NCI-H748 (cell line): ENCODE results near the gene GDPD3.
"Not testable (repeated sequence)": the region's sequence is repeated elsewhere in the genome, so short reads cannot be mapped to it uniquely, and the experiment has no call there.

Experiments
- DNase-seq: peaks from one replicate; lab custom pipeline; 2025; ENCODE audit not compliant: unreplicated experiment; lab: John Stamatoyannopoulos, UW

GDPD3 gene

DNA sequence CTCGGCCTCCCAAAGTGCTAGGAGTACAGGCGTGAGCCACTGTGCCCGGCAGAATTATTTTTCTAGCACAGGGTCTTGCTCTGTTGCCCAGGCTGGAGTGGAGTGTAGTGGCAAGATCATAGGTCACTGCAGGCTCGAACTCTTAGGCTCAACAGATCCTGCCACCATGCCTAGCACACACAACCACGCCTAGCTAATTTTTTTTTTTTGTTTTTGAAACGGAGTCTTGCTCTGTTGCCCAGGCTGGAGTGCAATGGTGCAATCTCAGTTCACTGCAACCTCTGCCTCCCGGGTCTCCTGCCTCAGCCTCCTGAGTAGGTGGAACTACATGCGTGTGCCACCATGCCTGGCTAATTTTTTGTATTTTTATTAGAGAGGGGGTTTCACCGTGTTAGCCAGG, 12.4 kb upstream of the GDPD3 start:
- not testable (repeated sequence) for DNase-seq

DNA sequence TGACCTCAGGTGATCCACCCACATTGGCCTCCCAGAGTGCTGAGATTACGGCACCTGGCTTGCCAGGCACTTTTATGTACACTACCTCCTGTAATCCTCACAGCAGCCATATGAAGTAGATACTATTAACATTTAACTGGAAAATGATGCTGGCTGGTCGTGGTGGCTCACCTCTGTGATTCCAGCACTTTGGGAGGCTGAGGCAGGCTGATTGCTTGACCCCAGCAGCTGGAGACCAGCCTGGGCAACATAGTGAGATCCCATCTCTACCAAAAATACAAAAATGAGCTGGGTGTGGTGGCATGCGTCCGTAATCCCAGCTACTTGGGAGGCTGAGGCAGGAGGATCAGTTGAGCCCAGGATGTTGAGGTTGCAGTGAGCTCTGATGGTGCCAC, 11.6 kb upstream of the GDPD3 start:
- no peak for DNase-seq

DNA sequence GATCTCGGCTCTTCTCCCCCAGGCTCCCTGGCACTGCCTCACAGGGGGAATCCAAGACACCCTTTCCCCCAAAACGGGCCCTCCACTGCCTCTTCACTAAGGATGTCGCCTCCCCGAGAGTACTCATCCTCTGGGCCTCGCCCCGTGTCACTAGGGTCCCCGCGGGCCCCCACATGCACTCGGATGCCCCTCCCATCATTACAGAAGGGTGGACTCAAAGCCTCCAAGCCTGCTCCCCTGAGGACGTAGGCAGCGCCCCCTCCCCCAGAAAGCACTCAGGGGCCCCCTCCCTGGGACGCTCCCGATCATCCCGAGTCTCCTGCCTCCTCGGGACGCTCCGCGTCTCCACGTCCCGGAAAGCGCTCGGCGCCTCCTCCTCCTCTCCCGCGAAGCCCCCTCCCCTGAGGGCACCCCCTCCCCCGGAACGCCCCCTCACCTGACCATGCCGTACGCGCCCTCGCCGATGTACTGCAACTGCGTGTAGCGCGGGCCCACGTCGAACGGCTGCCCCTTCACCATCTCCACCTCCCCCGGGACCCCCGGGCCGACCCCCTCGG, 9.3 kb upstream of the GDPD3 start:
- peak; percentile 55 for DNase-seq

DNA sequence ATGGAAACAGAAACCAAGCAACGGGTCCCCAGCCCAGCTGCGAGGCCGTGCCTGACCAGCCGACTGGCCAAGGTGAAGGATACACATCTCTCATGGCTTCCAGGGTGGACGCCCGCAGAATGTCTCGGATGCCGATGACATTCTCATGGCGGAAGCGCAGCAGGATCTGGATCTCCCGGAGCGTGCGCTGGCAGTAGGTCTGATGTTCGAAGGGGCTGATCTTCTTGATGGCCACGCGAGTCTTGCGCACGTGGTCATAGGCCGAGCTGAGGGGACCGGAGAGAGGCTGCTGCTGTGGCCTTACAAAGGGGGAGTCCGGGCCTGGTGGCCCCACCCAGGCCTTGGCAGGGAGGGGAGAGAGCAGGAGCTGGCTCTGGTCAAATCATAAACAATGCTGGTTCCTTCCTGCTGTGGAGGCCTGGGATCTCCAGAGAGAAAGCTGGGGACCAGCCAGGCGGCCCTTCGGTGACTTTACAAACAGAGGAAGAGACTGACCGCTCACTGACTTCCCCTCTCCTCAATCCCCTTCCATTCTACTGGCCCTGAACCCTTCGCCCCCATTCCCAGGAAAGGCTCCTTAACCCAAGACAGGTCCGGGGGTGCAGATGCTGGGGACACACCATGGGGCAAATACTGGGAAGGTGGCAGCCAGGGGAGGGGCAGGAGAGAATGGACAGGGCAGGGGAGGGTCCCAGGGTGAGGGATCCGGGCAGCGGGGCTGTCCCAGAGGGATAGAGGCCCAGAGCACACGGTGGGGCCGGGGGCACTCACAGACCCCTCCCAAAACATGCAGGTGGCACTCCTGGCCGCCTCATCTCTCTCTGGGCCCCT, 8.6 kb upstream of the GDPD3 start:
- no peak for DNase-seq

DNA sequence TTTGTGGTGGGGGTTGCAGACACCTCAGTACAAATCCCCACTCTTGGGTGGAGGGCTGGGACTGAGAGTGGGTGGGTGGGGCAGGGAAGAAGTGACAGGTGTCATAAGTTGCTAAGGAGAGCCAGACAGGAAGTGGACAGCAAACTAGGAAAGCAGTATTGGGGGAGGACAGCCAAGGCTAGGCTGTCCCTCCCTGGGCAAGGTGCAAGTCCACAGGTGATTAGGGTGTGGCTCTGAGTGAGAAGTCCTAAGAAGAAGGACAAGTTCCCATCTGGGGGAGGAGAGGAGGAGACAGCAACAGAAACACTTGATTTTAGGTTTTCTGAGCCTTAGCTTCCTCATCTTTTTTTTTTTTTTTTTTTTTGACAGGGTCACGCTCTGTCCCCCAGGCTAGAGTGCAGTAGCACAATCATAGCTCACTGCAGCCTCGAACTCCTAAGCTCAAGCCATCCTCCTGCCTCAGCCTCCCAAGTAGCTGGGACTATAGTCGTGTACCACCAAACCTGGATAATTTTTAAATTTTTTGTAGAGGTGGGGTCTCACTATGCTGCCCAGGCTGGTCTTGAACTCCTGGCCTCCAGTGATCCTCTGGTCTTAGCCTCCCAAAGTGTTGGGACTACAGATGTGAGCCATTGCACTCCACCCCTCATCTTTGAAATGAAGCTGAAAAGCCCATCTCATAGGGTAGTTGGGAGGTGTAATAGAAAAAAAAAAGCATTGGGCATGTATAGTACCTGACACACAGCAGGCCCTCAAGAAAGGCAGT, 7.2 kb upstream of the GDPD3 start:
- no peak for DNase-seq

DNA sequence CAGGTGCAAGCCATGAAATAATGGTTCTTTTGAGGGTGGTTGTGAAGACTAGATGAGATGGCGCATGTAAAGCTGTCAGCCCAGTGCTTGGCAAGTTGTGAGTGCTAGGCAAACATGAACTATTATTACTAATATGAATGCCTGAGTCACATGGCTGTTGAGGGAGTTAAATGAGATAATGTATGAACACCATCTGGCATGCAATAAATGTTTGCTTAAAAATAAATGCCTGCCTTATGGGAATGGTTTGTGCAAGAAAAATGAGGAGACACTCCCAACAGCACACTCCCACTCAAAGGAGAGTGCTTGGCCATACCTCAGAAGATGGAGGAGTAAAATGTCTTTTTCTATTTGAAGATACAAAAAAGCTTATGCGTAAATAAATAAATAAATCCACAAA, 6.1 kb upstream of the GDPD3 start:
- DNase-seq = no peak

DNA sequence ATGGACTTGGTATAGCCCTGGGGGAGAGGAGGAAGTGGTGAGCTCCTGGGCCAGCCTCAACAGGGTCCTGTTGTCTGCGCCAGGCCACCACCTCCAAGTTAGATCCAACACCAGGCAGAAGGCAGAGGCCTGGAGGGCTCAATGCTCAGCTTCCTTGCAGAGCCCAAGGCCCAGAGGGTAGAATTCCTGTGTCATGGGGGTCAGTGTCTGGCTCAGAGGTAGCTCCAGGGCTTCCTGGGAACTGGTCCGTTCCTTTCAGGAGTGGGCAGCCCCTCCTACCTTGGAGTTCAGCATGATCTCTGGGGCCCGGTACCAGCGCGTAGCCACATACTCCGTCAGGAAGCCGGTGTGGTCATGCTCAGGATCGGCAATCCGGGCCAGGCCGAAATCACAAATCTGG, 4.4 kb upstream of the GDPD3 start:
- no peak for DNase-seq

DNA sequence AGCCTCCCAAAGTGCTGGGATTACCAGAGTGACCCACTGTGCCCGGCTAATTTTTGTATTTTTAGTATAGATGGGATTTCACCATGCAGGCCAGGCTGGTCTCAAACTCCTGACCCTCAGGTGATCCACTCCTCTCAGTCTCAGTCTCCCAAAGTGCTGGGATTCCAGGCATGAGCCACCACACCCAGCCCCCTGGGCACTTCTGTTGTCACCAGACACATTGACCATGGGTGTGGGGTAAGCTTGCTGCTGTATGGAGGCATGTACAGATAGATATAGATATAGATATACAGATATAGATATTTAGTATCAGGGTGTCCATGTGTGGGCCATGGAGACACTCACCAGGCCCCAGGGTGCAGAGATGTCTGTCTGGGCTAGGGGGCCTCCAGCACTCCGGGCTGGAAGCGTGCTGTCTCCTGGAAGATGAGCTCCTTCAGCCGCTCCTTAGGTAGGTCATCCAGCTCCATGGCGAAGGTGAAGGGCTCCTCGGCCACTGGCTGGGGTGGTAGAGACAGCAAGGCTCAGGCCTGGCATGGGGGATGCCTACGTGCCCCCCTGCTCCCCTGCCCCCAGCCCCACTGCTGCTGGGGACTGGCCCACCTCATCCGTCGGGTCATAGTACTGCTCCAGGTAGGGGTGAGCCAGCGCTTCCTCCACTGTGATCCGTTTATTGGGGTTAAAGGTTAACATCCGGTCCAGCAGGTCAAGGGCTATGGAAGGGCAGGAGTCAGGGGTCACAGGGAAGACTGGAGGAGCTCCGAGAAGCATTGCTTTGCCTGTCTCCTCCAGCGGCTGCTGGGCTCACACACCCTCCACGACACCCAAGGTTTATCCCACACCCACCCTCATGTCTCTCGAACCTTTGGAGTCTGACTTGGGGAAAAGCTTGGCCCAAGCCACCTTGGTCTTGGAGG, 3.2 kb upstream of the GDPD3 start:
- no peak for DNase-seq

DNA sequence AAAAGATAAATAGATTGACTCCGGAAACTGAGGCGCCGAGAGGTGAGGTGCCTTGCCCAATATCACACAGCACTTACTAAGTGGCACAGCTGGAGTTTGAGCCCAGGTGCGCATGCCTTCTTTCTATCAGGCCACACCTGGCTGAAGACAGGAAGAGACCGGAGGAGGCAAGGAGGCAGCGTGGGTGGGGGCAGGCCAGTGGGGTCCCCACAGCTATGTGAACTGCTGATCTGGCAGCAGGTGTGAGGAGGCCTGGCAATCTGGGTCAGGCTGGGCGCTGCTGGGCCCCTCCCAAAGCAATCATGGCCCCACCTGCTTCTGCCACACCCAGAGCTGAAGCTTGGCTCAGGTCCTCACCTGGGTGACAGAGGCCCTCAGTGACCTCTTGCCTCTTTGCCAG, 1.9 kb upstream of the GDPD3 start:
- DNase-seq = peak; percentile 30

DNA sequence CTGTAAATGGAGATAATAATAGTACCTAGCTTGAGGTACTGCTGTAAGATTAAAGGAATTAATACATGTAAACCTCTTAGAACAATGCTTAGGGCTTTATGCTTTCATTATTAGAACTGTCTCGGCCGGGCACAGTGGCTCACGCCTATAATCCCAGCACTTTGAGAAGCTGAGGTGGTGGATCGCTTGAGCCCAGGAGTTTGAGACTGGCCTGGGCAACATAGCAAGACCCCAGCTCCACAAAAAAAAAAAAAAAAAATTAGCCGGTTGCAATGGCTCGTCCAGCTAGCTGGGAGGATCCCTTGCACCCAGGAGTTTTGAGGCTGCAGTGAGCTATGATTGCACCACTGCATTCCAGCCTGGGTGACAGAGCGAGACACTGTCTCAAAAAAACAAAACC, 1.5 kb upstream of the GDPD3 start:
- DNase-seq = not testable (repeated sequence)

DNA sequence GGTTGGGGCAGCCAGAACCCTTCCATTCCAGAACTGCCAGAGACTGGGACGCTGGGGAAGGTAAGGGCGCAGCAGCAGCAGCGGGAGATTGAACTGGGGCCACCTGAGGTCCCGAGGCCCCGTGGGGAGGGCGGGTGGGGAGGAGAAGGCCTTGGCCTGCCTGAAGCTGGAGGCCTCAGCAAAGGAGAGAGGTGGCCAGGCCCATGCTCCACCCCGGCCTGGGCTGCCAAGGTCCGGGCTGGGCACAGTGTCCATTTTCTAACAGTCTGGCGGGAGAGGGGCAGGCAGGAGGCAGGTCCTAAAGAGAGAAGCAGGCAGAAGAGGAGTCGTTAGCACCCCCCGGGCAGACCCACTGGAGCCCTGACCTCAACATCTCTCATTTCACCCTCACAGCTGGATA, 1.1 kb upstream of the GDPD3 start:
- DNase-seq = no peak

DNA sequence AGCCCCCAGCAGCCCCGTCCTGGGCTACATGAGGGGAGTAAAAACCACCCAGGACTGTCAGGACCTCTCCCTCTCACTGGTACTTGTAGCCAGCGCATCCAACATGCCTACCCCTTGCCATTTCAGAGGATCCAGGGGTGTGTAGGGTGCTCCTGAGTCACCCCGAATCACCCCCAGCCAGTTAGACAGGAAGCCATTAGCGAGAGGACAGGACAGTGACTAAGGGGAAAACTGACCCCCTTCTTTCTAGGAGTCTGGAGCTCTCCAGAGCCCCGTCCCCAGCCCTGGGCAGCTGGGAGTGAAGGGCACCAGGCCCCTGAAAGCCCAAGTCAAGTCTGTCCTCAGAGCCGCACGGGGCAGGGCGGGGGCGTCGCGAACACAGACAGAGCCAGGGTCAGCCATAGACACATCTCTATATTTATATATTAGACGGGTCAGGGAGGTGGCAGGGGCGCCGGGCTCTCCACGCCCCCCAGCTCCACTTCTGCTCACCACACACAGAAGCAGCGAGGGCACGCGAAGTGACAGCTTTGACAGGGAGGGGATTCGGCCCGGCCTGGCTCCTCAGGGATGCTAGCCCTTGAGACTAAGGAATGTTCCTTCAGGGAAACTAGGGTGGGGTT, 485 bp upstream of the GDPD3 start:
- no peak for DNase-seq

DNA sequence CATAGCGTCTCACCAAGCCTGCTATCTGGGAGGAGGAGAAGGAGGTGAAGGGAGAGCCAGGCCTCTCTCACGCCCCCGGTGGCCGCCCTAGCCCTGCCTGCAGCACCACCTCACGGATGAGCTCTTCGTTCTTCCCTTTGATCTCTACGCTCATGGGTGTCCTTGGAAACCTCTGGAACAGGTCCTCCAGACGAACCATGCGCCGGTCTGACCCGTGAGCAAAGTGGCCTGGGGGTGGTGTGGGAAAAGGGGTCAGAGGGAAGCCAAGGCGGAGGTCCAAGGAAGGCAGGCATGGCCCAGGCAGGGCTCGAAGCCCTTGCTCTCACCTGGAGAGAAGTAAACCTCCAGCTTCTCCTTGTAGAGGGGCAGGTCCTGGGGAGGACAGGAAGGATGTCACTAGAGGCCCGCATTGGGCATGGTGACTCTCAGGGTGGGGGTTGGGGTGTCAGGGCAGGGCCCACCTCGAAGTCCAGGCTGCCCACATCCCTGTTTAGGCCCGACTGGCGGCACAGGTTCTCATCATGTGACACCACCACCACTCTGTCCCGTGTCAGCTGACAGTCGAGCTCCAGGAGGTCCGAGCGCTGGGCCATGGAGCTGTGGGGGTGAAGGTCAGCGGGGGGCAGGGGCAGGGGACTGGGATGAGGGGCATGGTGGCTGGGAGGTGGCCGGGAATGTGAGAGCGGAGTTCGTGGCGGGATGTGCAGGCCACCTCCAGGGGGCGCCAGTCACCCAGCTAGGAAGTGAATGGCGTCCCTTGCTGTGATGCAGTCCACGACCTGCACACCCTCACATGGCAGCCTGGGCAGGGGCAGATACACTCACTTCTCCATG, 923 bp downstream of the GDPD3 start:
- peak; percentile 30 for DNase-seq

DNA sequence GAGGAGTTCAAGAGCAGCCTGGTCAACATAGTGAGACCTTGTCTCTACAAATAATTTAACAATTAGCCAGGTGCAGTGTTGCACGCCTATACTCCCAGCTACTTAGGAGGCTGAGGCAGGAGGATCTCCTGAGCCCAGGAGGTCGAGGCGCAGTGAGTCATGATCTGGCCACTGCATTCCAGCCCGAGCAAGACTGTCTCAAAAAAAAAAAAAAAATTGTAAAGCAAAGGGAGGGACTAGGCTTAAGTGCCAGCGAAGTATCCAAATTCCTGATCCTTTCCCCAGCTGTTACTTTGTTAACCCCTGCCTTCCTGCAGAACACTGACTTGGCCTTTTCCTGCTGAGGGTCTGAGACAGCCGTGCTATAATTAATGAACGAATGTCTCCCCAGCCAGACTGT, 2.7 kb downstream of the GDPD3 start:
- DNase-seq = no peak

DNA sequence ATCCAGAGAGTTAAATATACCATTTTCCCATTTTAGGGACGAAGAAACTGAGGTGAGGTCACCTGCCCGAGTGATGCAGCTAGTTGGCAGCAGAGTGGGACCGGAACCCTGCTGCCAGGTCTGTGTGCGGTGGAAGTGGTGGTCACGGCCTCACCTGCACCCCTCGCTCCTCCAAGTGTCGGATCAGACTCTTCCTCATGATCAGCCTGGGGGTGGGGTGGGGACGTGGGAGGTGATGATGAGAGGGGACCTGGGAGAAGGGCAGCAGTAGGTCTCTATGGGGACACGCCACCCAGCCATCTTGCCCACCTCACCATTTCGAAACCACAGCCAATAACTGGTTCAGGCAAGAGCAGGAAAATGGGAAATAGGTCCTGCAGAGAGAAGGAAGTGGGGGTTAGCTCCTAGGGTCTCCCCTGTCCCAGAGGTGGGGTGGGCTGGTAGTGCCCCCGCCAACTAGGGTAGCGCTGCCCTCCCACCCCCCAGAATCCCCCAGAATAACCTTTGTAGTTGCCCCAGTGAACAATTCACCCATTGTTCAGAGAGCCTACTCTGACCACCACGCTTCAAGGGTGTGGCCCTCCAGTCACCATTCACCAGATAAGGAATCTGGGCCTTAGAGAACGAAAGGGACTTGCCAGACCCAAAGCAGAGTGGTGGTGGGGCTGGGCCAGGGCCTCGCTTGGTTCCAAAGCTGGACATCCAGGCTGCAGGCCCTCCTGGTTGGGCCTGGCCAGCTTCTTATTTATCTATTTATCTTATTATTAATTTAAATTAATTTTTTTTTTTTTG, 5.1 kb downstream of the GDPD3 start:
- no peak for DNase-seq

DNA sequence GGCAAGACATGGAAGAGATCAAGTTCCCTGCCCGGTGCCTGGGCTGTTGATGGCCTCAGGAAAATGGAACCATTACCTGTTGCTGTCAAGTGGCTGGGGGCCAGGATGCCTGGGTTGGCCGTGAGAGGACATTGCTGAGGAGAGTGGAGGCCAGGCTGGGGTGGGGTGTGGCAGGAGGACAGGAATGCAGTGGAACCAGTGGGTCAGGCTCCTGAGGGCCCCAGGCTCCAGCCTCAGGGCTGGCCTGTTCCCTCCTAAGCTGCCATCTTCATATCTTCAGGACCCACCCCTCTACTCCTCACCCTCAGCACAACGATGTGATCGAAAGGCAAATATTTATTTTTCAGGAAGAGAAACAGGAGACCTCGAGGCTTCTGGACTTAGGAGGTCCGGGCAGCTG, 8.8 kb downstream of the GDPD3 start:
- no peak for DNase-seq

DNA sequence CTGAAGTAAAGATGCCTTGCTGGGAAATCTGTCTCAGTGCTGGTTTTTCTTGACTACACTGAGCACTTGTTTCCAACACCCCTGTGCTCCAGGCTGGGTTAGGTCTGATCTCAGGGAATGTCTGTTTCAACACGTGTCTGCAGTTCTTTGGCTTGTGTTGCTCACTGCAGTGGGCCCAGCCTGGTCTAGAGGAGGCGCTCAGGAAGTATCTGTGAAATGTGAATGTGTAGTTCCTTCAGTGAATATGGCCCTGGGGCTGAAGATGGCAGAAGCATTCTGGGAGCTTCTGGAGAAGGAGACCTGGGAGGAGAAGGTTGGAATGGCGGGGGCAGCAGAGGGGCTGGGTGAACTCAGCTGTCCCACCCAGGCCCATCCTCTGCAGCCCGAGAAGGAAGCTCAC, 9.2 kb downstream of the GDPD3 start:
- DNase-seq = no peak

DNA sequence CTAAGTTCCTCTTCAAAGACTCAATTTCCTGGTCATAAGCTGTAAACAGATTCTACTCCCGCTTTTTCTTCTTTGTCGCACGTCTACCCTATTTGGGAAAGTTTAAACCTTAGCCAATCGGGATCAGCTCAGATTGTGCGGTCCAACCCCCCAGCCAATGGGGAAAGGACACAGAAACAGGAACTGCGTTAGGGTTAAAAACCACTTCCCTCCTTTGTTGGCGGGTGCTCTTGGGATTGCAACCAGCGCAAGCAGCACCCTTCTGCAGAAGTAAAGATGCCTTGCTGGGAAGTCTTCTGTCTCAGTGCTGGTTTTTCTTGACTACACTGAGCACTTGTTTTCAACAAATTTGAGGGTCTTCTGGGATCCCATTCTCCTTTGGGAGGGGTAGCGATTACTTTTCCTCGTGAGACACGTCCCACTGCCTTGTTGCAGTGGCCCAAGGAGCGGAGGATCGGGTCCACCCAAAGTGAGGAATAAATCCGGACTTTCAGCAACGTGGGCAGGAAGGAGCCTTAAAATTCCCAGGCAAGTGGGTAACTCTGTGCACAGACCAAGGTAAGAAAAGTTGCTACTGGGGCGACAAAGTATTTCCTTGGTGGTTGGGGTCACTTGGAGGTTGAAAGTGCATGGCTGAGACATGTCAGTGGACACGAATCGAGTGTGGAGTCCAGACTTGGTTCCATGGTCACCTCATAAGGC, 16.3 kb downstream of the GDPD3 start:
- no peak for DNase-seq
